Activated effector memory CD4-positive, alpha-beta T cell treated with anti-CD3 and anti-CD28 coated beads, Interleukin-2, amount 50 U/mL, for 16 hours (primary cell): ENCODE measurements around the gene POLA1.
"Not testable (repeated sequence)": the region's sequence is repeated elsewhere in the genome, so short reads cannot be mapped to it uniquely, and the experiment has no call there.

Source experiments
- DNase-seq: peaks from one replicate; pipeline ENCODE4 v3.0.0-alpha.2; 2020

Gene POLA1, protein sequence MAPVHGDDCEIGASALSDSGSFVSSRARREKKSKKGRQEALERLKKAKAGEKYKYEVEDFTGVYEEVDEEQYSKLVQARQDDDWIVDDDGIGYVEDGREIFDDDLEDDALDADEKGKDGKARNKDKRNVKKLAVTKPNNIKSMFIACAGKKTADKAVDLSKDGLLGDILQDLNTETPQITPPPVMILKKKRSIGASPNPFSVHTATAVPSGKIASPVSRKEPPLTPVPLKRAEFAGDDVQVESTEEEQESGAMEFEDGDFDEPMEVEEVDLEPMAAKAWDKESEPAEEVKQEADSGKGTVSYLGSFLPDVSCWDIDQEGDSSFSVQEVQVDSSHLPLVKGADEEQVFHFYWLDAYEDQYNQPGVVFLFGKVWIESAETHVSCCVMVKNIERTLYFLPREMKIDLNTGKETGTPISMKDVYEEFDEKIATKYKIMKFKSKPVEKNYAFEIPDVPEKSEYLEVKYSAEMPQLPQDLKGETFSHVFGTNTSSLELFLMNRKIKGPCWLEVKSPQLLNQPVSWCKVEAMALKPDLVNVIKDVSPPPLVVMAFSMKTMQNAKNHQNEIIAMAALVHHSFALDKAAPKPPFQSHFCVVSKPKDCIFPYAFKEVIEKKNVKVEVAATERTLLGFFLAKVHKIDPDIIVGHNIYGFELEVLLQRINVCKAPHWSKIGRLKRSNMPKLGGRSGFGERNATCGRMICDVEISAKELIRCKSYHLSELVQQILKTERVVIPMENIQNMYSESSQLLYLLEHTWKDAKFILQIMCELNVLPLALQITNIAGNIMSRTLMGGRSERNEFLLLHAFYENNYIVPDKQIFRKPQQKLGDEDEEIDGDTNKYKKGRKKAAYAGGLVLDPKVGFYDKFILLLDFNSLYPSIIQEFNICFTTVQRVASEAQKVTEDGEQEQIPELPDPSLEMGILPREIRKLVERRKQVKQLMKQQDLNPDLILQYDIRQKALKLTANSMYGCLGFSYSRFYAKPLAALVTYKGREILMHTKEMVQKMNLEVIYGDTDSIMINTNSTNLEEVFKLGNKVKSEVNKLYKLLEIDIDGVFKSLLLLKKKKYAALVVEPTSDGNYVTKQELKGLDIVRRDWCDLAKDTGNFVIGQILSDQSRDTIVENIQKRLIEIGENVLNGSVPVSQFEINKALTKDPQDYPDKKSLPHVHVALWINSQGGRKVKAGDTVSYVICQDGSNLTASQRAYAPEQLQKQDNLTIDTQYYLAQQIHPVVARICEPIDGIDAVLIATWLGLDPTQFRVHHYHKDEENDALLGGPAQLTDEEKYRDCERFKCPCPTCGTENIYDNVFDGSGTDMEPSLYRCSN (N-terminal part only)

GRCh38 chrX:24693453-24694202 lies at the start of gene POLA1:
POLA1 (plus strand) TSS chrX:24693918; CDS start chrX:24693962, 44 bp downstream.
- DNase-seq: peak; percentile 89

GRCh38 chrX:24646006-24646405 lies 47.7 kb upstream of the POLA1 start:
- no peak for DNase-seq

GRCh38 chrX:24646745-24647182 lies 47.0 kb upstream of the POLA1 start:
- DNase-seq: peak; percentile 58

DNA sequence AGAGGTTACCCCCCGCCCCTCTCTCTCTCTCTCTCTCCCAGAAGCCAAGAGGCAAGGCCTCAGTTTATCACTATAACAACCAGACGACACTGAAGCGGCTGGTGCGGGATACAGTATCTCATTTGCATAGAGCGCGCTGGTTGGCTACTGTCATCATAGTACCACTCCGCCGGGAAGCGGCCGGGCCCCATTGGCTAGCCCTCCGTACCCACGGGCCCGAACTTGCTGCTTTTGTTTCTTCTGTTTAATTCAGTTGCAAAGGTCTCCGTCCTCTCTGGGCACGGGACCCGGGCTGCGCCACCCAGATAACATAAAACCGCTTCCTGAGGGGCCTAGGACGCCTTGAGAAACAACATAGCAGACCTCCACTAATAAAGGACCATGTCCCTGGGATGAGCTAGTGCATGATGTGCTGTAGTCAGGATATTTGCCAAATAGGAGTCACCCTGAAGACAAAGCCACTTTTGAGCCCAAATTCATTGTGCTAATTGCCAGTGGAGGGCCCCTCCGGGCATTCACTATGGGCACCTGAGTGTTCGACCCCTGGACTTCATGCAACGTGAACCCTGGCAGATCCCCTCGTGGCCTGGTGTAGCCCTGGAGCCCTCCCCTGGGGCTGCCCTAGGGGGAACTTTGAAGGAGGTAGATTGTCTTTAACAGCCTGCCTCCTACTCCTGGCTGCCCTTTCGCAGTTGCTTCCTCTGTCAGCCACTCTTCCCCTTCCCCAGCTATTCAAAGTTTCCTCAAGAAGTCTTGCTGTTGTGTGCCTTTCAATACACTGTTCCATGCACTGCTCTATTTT lies 46.3 kb upstream of the POLA1 start, which contains the start of gene PCYT1B:
Gene PCYT1B, minus strand, starts transcription at position 91 of the 802 bp plus-strand sequence. CDS start 242 bp downstream, outside the sequence.
- peak; percentile 82 for DNase-seq

GRCh38 chrX:24648495-24648894 lies 45.2 kb upstream of the POLA1 start:
- DNase-seq: no peak

DNA sequence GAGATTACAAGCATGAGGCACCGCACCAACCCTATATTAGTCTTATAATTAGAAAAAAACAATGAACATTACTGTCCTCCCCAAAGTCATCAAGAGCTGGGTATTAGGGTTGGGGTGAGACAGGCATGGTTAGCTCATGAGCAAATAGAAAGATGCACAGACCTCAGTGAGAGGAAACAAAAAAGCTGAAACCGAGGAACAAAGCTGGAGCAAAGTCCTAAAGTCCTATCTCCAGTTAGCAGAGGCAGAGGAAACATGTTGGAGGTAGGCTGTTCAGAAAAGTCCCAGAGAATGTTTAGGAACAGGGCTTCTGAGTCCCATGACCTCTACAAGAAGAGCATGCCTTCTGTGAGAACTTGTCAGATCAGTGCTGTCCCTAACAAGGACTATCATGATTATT lies 41.9 kb upstream of the POLA1 start:
- no peak for DNase-seq

DNA sequence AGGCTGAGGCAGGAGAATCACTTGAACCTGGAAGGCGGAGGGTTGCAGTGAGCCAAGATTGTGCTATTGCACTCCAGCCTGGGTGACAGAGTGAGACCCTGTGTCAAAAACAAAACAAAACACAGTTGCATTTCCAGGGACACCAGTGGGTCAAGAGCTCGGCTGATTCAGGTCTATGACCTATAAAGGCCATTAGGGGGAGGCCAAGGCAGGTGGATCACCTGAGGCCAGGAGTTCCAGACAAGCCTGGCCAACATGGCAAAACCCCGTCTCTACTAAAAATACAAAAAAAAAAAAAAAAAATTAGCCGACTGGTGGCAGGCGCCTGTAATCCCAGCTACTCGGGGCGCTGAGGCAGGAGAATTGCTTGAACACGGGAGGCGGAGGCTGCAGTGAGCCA lies 38.0 kb upstream of the POLA1 start:
- DNase-seq: not testable (repeated sequence)

DNA sequence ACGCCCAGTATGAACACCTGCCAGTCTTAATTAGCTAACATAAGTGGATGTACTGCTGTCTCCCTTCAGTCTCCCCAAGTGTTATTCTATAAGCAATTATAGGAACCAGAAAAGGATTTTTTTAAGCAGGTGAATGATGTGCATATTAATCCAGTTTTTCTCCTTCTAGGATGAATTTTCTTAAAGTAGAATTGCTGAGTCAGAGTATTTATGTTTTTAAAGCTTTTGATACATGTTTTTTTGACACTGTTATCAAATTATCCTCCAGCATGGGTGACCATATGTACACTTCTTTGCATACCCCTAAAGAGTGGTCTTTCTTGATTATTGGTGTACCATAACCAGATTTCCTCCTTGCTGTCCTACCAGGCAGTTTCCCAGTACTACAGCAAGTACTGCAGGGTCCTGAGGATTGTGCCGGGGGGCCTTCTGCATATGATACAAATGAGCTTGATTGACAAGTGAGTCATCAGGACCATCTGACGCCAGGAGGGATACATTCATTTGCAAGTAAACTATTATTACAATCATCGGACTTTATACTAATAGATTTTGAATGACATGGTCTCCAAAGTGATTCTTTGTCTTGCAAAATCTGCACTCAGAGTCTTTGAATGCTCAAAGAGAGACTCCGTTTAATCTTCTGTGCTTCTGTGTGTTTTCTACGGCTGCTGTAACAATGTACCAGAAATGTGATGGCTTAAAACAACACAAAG lies 35.9 kb upstream of the POLA1 start:
- no peak for DNase-seq

GRCh38 chrX:24658421-24658820 lies 35.3 kb upstream of the POLA1 start:
- DNase-seq: no peak

- no peak for DNase-seq
These were observed 34.6 kb upstream of the POLA1 start for GRCh38 chrX:24659106-24659505.

GRCh38 chrX:24659646-24660045 lies 34.1 kb upstream of the POLA1 start:
- no peak for DNase-seq

- no peak for DNase-seq
These were observed 32.4 kb upstream of the POLA1 start for GRCh38 chrX:24661292-24661691.

DNA sequence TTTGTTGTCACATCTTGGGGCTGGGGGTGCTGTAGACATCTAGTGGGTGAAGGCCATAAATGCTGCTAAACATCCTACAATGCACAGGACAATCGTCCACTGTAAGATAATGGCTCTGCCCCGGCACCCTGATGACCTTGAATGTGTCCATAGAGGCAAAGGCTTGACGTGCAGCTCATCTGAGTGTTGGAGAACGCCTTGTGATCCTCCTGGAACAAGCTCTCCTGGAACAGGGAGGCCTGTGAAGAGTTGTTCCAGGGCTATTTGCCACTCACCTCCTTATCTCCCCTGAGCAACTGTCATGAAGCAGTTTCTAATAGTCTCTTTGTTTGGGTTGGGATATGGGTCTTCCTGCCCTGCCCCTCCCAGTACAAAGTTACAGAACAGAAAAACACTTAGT lies 31.4 kb upstream of the POLA1 start:
- DNase-seq: no peak

DNA sequence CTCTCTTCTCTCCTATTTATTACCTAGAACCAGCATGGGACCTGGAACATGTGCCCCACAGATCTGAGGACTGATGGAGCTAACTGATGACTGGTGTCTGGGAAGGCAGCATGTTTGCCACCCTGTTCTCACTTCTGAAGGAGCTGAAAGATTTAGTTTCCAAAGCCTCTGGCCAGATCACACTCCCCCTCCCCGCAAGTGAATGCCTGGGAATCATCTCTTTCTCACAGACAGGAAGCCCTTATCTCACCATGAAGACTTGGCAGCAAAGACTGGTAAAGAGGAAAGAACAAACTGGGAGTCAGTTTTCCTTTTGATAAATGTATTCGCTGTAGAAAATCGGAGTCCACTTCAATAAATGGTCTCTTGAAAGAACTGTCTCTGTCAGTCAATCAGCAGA lies 25.6 kb upstream of the POLA1 start:
- no peak for DNase-seq

- DNase-seq: no peak
These were observed 21.0 kb upstream of the POLA1 start for GRCh38 chrX:24672701-24673190.

DNA sequence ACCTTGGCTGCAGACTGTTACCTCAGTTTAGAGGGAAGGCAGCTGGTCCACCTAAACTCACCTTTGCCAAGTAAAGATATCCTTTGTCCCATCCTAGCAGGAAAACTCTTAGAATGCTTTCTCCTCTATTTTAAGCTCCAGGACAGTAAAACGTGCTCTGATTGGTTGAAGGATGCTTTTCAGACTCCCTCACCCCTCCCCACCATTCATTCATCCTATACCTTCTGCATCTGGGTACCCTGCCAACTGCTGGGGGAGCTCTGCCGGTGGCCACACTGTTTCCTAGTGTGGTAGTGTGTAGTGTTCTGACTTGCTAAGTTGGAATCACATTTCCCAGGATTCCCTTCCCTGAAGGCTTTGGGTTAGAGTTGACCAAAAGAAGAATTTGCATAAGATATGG lies 20.3 kb upstream of the POLA1 start:
- DNase-seq: no peak

DNA sequence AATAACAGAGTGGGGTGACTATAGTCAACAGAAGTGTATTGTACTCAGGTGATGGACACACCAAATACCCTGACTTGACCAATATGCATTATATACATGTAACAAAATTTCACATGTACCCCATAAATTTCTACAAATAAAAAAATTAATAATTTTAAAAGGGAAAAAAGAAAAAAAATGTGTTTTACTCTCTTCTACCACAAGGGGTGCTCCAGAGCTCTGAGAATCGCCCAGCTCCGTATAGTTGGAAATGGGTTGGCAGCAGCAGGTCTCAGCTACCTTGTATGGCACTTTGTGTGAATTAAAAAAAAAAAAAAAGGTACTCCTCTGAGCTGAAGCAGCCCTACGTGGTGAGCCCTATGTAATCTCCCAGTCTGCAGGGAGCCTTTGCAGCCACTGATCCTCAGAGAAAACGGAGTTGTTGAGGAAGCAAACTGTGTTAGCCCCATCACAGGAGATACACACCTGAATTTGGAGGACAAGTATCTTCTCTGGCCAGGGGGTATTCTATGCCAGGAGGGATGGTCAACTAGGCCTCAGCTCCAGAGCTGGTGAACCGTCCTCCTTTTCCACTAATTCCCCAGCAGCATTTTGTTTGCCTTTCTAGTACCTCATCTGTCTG lies 17.2 kb upstream of the POLA1 start:
- no peak for DNase-seq

GRCh38 chrX:24682739-24683432 lies 10.8 kb upstream of the POLA1 start:
- DNase-seq: peak; percentile 62

GRCh38 chrX:24684048-24684447 lies 9.7 kb upstream of the POLA1 start:
- DNase-seq: no peak
